Fibroblast of lung (primary cell): ENCODE results near the gene SMIM38. TPM values are rescaled to one million over a fixed set of nuclear protein-coding genes. Genes with fewer than 3 reads are reported as not detected.

Experiments used
- DNase-seq, 2 donors: peaks; one replicate each; pipeline versions ENCODE4 v3.0.0 to v3.0.0-alpha.2; 2010; ENCODE audit warnings: low read depth in 2 of 2
- H2AFZ ChIP-seq: 2 replicates; pipeline ENCODE4 v1.5.1; 2012; ENCODE audit warnings: low read length, control low read depth, inconsistent platforms
- H3K27ac ChIP-seq: 2 replicates; pipeline ENCODE4 v1.5.1; 2011; ENCODE audit warnings: low read length, control low read depth; ENCODE audit not compliant: insufficient read depth
- H3K27me3 ChIP-seq: 2 replicates; pipeline ENCODE4 v1.5.1; 2011; ENCODE audit warnings: mild to moderate bottlenecking, low read length; ENCODE audit not compliant: control insufficient read depth, insufficient read depth
- H3K36me3 ChIP-seq: 2 replicates; pipeline ENCODE4 v1.5.1; 2011; ENCODE audit warnings: low read length; ENCODE audit not compliant: control insufficient read depth, insufficient read depth
- H3K4me1 ChIP-seq: 2 replicates; pipeline ENCODE4 v1.5.1; 2011; ENCODE audit warnings: low read length; ENCODE audit not compliant: control insufficient read depth, insufficient read depth; ENCODE audit errors: extremely low read depth
- H3K4me2 ChIP-seq: 2 replicates; pipeline ENCODE4 v1.5.1; 2011; ENCODE audit warnings: low read length, control low read depth; ENCODE audit not compliant: insufficient read depth; ENCODE audit errors: extremely low read depth
- H3K4me3 ChIP-seq, 4 experiments: fragments of 200-600 bp in 1 of 4; sonication (generic) in 1 of 4; replicated peaks in 1 of 4; 2 replicates each; pipeline ENCODE4 v1.5.1; 2011 to 2016; ENCODE audit warnings: low read length in 4 of 4, low read depth in 3 of 4, mild to moderate bottlenecking in 3 of 4, control low read depth in 2 of 4, inconsistent platforms in 1 of 4, mixed read lengths in 1 of 4; ENCODE audit not compliant: insufficient read depth in 1 of 4; ENCODE audit errors: control extremely low read depth in 1 of 4
- H3K79me2 ChIP-seq: 2 replicates; pipeline ENCODE4 v1.5.1; 2012; ENCODE audit warnings: mild to moderate bottlenecking, low read length, inconsistent platforms; ENCODE audit not compliant: control insufficient read depth, insufficient read depth
- H3K9ac ChIP-seq: 2 replicates; pipeline ENCODE4 v1.5.1; 2011; ENCODE audit warnings: mild to moderate bottlenecking, low read length, control low read depth; ENCODE audit not compliant: insufficient read depth
- H3K9me3 ChIP-seq: 2 replicates; pipeline ENCODE4 v1.5.1; 2012; ENCODE audit warnings: low read depth, low read length; ENCODE audit not compliant: control insufficient read depth, insufficient read depth
- H4K20me1 ChIP-seq: 2 replicates; pipeline ENCODE4 v1.5.1; 2011; ENCODE audit warnings: low read length; ENCODE audit not compliant: control insufficient read depth, insufficient read depth; ENCODE audit errors: extremely low read depth
- CTCF ChIP-seq, 2 donors: IDR thresholded peaks in 1 of 2; conservative IDR thresholded peaks in 1 of 2; 1 replicate in 1 of 2; 2 replicates in 1 of 2; pipeline ENCODE4 v1.5.1; 2011 to 2012; ENCODE audit warnings: low read length in 2 of 2, control low read depth in 1 of 2, inconsistent platforms in 1 of 2, low read depth in 1 of 2, mild to moderate bottlenecking in 1 of 2
- EZH2 ChIP-seq: IDR thresholded peaks from 2 replicates; pipeline ENCODE4 v1.5.1; 2012; ENCODE audit warnings: low read length, control low read depth, mild to moderate bottlenecking; ENCODE audit errors: missing control alignments
- polyA plus RNA-seq, 2 donors: library from polyadenylated mRNA; depleted of rRNA in 1 of 2; stranded (reverse) in 1 of 2; unstranded in 1 of 2; fragments of >200 nt; gene quantifications; 2 replicates each; pipeline ENCODE4 v1.2.1, GENCODE V29; 2011 to 2012; ENCODE audit warnings: missing spikeins in 1 of 2
- total RNA-seq: library from RNA; depleted of rRNA; stranded (reverse); fragments of >200 nt; gene quantifications from 2 replicates; pipeline ENCODE4 v1.2.1, GENCODE V29; 2014

The SMIM38 gene
- total and polyA plus RNA-seq, 2 donors (not counting 1 experiment from before 2014, with no cell fraction given) = 0.06 to 0.33 TPM

- H3K4me2 ChIP-seq = no peak overlapping the region
- no peak for TF ChIP-seq CTCF (conservative IDR thresholded peaks at IDR 0.05 in 1 of 2, IDR thresholded peaks at IDR 0.05 in 1 of 2; ENCODE audit: low read depth in 1 of 2, low read length in 2 of 2)
- no peak for TF ChIP-seq EZH2
- H3K9me3 ChIP-seq = no peaks in the 10 kb centered on the region
- H3K27ac ChIP-seq = no peak overlapping the region
- no peaks in the 10 kb centered on the region for H3K4me1 ChIP-seq
- H3K27me3 ChIP-seq = no peaks in the 10 kb centered on the region
- H3K79me2 ChIP-seq = no peaks in the 10 kb centered on the region
- no peak overlapping the region for H3K4me3 ChIP-seq
- H2AFZ ChIP-seq = no peak overlapping the region
- no peak for DNase-seq
- H3K9ac ChIP-seq = no peak overlapping the region
- no peaks in the 10 kb centered on the region for H3K36me3 ChIP-seq
- H4K20me1 ChIP-seq = no peaks in the 10 kb centered on the region
Observed at GRCh38 chr11:69201066-69201365, 45.3 kb downstream of the SMIM38 start.

GRCh38 chr11:69201764-69202370, 46.1 kb downstream of the SMIM38 start:
- H3K36me3 ChIP-seq = no peaks in the 10 kb centered on the region
- no peak overlapping the region for H3K4me2 ChIP-seq
- no peak overlapping the region for H3K9ac ChIP-seq
- H3K27me3 ChIP-seq = no peaks in the 10 kb centered on the region
- no peaks in the 10 kb centered on the region for H3K4me1 ChIP-seq
- H2AFZ ChIP-seq = no peak overlapping the region
- DNase-seq = no peak
- H3K27ac ChIP-seq = no peak overlapping the region
- H3K9me3 ChIP-seq = no peaks in the 10 kb centered on the region
- H3K4me3 ChIP-seq = no peak overlapping the region
- TF ChIP-seq EZH2 = no peak
- TF ChIP-seq CTCF (conservative IDR thresholded peaks at IDR 0.05 in 1 of 2, IDR thresholded peaks at IDR 0.05 in 1 of 2; ENCODE audit: low read depth in 1 of 2, low read length in 2 of 2) = no peak
- no peaks in the 10 kb centered on the region for H4K20me1 ChIP-seq
- no peaks in the 10 kb centered on the region for H3K79me2 ChIP-seq

GRCh38 chr11:69202511-69203221, 46.9 kb downstream of the SMIM38 start:
- TF ChIP-seq EZH2 (no peak), CTCF (conservative IDR thresholded peaks at IDR 0.05 in 1 of 2, IDR thresholded peaks at IDR 0.05 in 1 of 2; ENCODE audit: low read depth in 1 of 2, low read length in 2 of 2) (no peak)
- Histone ChIP-seq H4K20me1 (no peaks in the 10 kb centered on the region), H3K4me3 (no peak overlapping the region), H3K9ac (no peak overlapping the region), H2AFZ (no peak overlapping the region), H3K27me3 (peaks cover 5% of the 10 kb centered on the region), H3K9me3 (no peaks in the 10 kb centered on the region), H3K27ac (no peak overlapping the region), H3K79me2 (no peaks in the 10 kb centered on the region), H3K4me1 (no peaks in the 10 kb centered on the region), H3K36me3 (no peaks in the 10 kb centered on the region), H3K4me2 (peak overlapping the region; percentile 1)
- DNase-seq = no peak
